Measurements from ENCODE around the gene CENPA. TPM values are rescaled to one million over a fixed set of nuclear protein-coding genes. Genes with fewer than 3 reads are reported as not detected.
"Not testable (repeated sequence)": the region's sequence is repeated elsewhere in the genome, so short reads cannot be mapped to it uniquely, and the experiment has no call there.

Gene CENPA
- 10 to 100 TPM in 4 of 12 donors, 1 to 10 TPM in 6, not detected in 2; 4.3 to 13.8 (median 7.6) TPM for polyA plus RNA-seq (ENCODE audit: insufficient read length in 12 of 12)
- long read RNA-seq, donor 1, partial matches to known transcripts: 0 of 2 reads
- long read RNA-seq, donor 1, other reads (novel, unspliced or antisense): 0 of 2 reads
- long read RNA-seq, donor 2, partial matches to known transcripts: 0 of 2 reads
- long read RNA-seq, donor 2, other reads (novel, unspliced or antisense): 0 of 2 reads
- long read RNA-seq, donor 3, partial matches to known transcripts: 0 of 2 reads
- long read RNA-seq, donor 3, other reads (novel, unspliced or antisense): 0 of 2 reads
- long read RNA-seq, donor 4, partial matches to known transcripts: 0 of 1 reads
- long read RNA-seq, donor 4, other reads (novel, unspliced or antisense): 0 of 1 reads
- long read RNA-seq, donor 5, partial matches to known transcripts: 0 of 3 reads
- long read RNA-seq, donor 5, other reads (novel, unspliced or antisense): 0 of 3 reads
- long read RNA-seq, donor 6, partial matches to known transcripts: 0 of 3 reads
- long read RNA-seq, donor 6, other reads (novel, unspliced or antisense): 0 of 3 reads
- long read RNA-seq, donor 7: 0 reads
- long read RNA-seq, donor 8, partial matches to known transcripts: 0 of 4 reads
- long read RNA-seq, donor 8, other reads (novel, unspliced or antisense): 0 of 4 reads
- long read RNA-seq, donor 9, partial matches to known transcripts: 0 of 2 reads
- long read RNA-seq, donor 9, other reads (novel, unspliced or antisense): 0 of 2 reads
- long read RNA-seq, donor 10, partial matches to known transcripts: 0 of 2 reads
- long read RNA-seq, donor 10, other reads (novel, unspliced or antisense): 0 of 2 reads
- long read RNA-seq, donor 11, transcript CENPA-202 (5 exons, 1,452 nt): major isoform, 7 of 8 reads
- long read RNA-seq, donor 11, partial matches to known transcripts: 0 of 8 reads
- long read RNA-seq, donor 11, other reads (novel, unspliced or antisense): 0 of 8 reads

- peak; percentile 99 for DNase-seq
These were observed at the start of gene CENPA for GRCh38 chr2:26785431-26786206. TSS of gene CENPA (plus strand) at chr2:26786056. CDS start at chr2:26786197, 141 bp downstream.

GRCh38 chr2:26737221-26737620 is 48.6 kb upstream of the CENPA start:
- no peak for DNase-seq

- DNase-seq: no peak
These were observed 47.4 kb upstream of the CENPA start for GRCh38 chr2:26738481-26738880.

GRCh38 chr2:26739514-26739913 is 46.3 kb upstream of the CENPA start:
- no peak for DNase-seq

- no peak for DNase-seq
These were observed 45.5 kb upstream of the CENPA start for GRCh38 chr2:26740346-26740745.

DNA sequence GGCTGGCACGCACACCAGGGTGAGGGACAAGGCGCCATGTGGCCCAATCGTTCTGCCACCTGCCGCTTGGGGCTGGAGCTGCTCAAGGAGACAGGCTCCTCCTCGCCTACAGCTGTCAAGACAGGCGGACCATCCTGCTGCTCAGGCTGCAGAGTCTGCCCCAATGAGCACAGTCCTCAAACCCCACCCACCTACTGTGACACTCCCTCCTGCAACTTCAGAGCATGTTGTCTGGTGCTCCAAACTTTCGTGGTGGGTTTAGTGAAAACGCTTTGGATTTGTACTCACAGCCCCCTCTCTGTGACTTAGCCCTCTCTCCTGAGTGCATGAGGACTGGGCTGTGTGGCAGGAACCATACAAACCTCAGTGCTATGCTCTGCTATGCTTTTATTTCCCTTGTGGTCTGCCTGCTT is 45.0 kb upstream of the CENPA start:
- no peak for DNase-seq

DNA sequence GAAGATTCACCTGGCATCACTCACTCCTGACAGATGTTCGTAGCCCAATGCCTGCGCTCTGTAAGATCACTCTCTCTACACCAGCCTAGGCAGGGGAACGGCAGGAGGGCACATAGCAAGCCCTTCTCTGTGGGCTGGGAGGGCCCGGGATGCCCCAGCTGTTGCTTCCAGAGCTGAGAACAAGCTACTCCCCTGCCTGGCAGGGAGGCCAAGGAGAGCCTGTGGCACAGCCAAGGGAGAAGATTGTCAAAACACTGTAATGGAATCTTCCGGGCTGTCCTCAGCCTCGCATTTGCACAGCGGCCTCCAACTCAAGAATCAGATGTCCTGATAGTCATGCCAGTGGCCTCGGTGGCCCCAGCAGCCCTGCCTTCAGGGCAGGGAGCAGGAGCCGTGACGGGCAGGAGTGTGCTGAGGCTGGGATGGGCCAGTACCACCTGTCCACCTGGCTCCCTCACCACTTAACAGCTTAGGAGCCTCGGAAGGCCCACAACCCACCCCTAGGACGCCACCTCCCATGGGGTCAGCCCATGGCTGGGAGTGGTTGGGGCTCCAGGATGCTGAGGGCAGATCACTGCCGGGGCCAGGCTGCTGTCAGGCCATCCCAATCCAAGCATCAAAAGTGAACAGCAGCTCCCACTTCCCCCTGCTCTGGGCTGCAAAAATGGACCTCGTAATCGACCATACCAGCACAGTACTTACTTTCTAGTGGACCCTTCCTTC is 43.6 kb upstream of the CENPA start:
- no peak for DNase-seq

DNA sequence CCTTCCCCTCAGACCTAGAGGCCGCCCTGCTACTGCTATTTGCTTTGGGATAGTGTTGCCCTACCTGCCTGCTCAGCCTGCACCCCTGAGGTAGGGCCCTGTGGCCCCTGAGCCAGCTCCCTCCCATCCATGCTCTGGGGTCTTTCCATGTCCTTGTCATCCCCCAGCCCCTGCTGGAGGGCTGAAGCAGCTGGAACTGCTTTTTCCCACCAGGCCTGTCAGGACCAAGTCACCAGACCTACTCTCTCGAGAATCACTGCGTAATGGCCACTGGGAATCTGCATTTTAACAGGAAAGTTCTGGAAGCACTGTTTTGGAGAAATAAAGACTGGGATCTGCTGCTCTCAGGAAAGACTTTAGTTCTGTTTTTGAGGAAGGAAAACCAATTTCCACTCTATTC is 42.0 kb upstream of the CENPA start:
- DNase-seq: no peak

DNA sequence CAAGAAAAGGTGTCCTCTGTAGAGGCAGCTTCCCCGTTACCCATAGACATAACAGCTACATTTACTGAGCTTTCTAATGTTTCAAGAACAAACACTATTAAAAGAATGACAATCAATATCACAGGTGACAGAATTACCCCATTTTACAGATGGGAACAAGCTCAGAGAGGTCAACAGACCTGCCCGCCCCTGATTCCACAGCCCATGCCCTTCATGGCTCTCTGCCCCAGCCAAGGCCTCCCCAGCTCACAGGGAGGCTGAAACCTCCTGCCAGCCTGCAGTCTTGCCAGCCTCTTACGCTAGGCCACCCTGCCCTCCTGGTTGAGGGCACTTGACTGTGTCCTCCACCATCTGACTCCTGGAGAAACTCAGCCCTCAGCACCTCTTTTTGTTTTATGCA is 40.9 kb upstream of the CENPA start:
- no peak for DNase-seq

- peak; percentile 82 for DNase-seq
These were observed 40.1 kb upstream of the CENPA start for GRCh38 chr2:26745609-26746327.

DNA sequence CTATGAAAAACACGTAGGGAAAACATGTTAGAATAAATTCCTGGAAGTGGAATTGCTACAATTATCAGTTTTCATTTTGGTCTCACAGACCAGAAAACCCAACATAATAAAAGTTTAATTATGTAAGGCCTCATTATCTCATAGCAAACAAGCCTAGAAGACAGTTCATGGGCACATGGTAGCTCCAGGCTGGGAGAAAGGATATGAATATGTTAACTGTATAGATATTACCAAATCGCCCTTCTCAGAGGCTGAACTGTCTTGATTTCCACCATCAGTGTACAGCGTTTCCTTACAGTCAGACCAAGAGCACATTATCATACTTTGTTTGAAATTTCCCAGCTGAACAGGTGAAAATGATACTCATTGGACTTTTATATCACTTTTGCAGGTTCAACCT is 38.9 kb upstream of the CENPA start:
- DNase-seq: no peak

DNA sequence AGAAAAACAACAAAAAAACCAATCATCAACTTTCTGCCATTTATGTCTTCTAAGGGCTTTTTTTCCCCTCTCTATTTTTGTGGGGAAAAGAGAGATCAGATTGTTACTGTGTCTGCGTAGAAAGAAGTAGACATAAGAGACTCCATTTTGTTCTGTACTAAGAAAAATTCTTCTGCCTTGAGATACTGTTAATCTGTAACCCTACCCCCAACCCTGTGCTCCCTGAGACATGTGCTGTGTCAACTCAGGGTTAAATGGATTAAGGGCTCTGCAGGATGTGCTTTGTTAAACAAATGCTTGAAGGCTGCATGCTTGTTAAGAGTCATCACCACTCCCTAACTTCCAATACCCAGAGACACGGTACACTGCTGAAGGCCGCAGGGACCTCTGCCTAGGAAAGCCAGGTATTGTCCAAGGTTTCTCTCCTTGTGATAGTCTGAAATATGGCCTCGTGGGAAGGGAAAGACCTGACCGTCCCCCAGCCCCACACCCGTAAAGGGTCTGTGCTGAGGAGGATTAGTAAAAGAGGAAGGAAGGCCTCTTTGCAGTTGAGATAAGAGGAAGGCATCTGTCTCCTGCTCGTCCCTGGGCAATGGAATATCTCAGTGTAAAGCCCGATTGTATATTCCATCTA is 36.0 kb upstream of the CENPA start:
- not testable (repeated sequence) for DNase-seq

- DNase-seq: not testable (repeated sequence)
These were observed 35.4 kb upstream of the CENPA start for GRCh38 chr2:26750467-26750866.

DNA sequence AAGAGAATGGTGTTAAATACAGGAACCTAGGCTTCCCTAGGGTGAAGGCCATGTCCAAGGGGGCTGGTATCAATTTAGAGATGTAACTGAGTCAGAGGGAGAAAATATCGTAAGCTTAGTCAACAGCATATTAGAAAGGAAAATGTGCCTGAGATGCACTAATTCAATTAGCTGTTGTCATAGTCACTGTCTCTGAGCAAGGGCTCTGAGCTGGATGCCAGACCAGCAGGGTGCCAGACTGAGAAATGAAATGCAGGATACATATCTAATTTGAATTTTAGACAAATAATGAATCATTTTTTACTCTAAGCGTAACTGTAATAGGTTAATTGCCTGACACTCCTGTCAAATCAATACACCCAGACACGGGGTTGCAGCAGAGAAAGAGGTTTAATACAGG is 33.2 kb upstream of the CENPA start:
- no peak for DNase-seq

DNA sequence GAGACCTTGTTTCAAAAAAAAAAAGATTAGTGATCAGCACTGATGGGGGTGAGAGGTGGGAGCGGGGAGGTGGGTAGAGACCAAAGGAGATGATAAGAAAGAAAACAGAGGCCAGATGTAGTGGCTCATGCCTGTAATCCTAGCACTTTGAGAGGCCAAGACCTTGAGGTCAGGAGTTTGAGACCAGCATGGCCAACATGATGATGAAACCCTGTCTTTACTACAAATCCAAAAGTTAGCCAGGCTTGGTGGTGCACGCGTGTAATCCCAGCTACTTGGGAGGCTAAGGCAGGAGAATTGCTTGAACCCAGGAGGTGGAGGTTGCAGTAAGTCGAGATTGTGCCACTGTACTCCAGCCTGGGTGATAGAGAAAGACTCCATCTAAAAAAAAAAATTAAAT is 31.3 kb upstream of the CENPA start:
- no peak for DNase-seq

GRCh38 chr2:26754972-26755670 is 30.7 kb upstream of the CENPA start:
- no peak for DNase-seq

DNA sequence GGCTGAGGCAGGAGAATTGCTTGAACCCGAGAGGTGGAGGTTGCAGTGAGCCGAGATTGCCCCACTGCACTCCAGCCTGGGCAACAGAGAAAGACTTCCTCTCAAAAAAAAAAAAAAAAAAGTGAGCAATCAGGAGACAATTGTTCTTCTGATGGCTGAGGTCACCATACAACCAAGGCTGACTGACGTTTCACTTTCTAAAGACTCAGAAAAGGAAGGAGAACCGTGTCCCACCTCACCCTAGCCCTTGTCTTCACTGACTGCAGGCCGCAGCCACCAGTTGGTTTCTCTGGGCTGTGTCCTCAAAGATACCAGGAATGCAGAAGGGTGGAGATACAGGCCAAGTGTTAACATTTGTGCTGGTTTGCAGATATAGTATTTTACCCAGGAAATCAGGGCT is 29.5 kb upstream of the CENPA start:
- DNase-seq: no peak

- DNase-seq: no peak
These were observed 27.7 kb upstream of the CENPA start for GRCh38 chr2:26757873-26758789.

Data from muscle of arm (tissue), 14 donors.